Measurements from ENCODE around the gene INPP4B. TPM values are rescaled to one million over a fixed set of nuclear protein-coding genes. Genes with fewer than 3 reads are reported as not detected.

Gene INPP4B
- total and polyA plus RNA-seq, 2 of the 4 experiments (the other 2 are of a cell fraction): 1.8 to 14.0 TPM

GRCh38 chr4:142380052-142380602 lies 466.0 kb downstream of the INPP4B start:
- Histone ChIP-seq H3K27me3 (ENCODE audit: control insufficient read depth, insufficient read depth, low read length) (no peaks in the 10 kb centered on the region), H3K56ac (ENCODE audit: extremely low read depth, insufficient read depth, low read length) (peak overlapping the region; percentile 65), H2AK5ac (ENCODE audit: low read depth, low read length) (peak overlapping the region; percentile 99), H2BK5ac (ENCODE audit: low read depth, low read length, poor library complexity, severe bottlenecking) (peak overlapping the region; percentile 89), H3K27ac (ENCODE audit: insufficient read depth, low read length) (peak overlapping the region; percentile 98), H3K4me2 (ENCODE audit: low read depth, low read length) (no peak overlapping the region; the same call in 1 of the 2 replicates), H3K36me3 (ENCODE audit: control insufficient read depth, insufficient read depth, low read length) (0 out of 2 replicates have a peak, but pooled peaks cover 2% of the 10 kb centered on the region), H2BK120ac (ENCODE audit: low read depth, low read length) (peak overlapping the region; percentile 99), H3K79me1 (ENCODE audit: low read depth in 1 of 2, low read length in 2 of 2) (peaks cover 0 to 8% of the 10 kb centered on the region in 2 experiments; a peak in 2 of 4 replicates), H3K4ac (ENCODE audit: low read depth, low read length) (peak overlapping the region; percentile 99), H4K20me1 (ENCODE audit: insufficient read depth, low read length) (no peaks in the 10 kb centered on the region), H2BK15ac (ENCODE audit: low read depth, low read length) (peak overlapping the region; percentile 69; the same call in 2 of the 3 replicates), H4K5ac (ENCODE audit: low read depth, low read length) (peak overlapping the region; percentile 96), H4K8ac (ENCODE audit: low read depth in 2 of 2, low read length in 2 of 2) (peak overlapping the region; percentile 55 to 96), H4K91ac (ENCODE audit: insufficient read depth, low read depth, low read length) (peak overlapping the region; percentile 96), H2AK9ac (replicated peaks; ENCODE audit: low read depth, low read length, poor library complexity) (peak overlapping the region; percentile 30), H3K4me1 (ENCODE audit: control insufficient read depth, insufficient read depth, low read length) (peaks cover 9% of the 10 kb centered on the region), H3K9me1 (ENCODE audit: insufficient read depth, low read length) (peaks cover 5% of the 10 kb centered on the region), H3K9me3 (ENCODE audit: control insufficient read depth, insufficient read depth, low read length) (no peaks in the 10 kb centered on the region), H3K9ac (ENCODE audit: low read depth, low read length) (peak overlapping the region; percentile 76; the same call in 1 of the 2 replicates), H2BK20ac (ENCODE audit: low read depth, low read length) (peak overlapping the region; percentile 97), H3K14ac (replicated peaks; ENCODE audit: low read depth, low read length) (peak overlapping the region; percentile 91), H2AFZ (replicated peaks; ENCODE audit: low read length, poor library complexity) (peak overlapping the region; percentile 74), H3K23ac (ENCODE audit: low read depth, low read length) (peak overlapping the region; percentile 96), H3K18ac (ENCODE audit: low read depth, low read length) (peak overlapping the region; percentile 96), H3K4me3 (ENCODE audit: insufficient read depth, low read depth, low read length) (no peak overlapping the region)
- no TSS peak for BruUV-seq (replicated peaks)
- TF ChIP-seq MAZ (IDR thresholded peaks at IDR 0.05; ENCODE audit: borderline replicate concordance, low read depth, low read length) (no peak), USF2 (IDR thresholded peaks at IDR 0.05; ENCODE audit: low read depth, low read length) (no peak), SMC3 (IDR thresholded peaks at IDR 0.05; ENCODE audit: low read depth, low read length) (no peak), POLR2A (IDR thresholded peaks at IDR 0.05; ENCODE audit: low read depth, low read length) (no peak), CHD1 (IDR thresholded peaks at IDR 0.05; ENCODE audit: low read depth, low read length) (no peak), CTCF (conservative IDR thresholded peaks at IDR 0.05; ENCODE audit: low read depth, low read length) (no peak), NFE2L2 (IDR thresholded peaks at IDR 0.05; ENCODE audit: low read depth, low read length) (no peak), MXI1 (IDR thresholded peaks at IDR 0.05; ENCODE audit: borderline replicate concordance, low read depth, low read length) (no peak), BHLHE40 (IDR thresholded peaks at IDR 0.05; ENCODE audit: low read depth, low read length) (no peak), MAFK (IDR thresholded peaks at IDR 0.05; ENCODE audit: low read depth, low read length) (no peak), RAD21 (IDR thresholded peaks at IDR 0.05; ENCODE audit: low read length) (no peak), RCOR1 (IDR thresholded peaks at IDR 0.05; ENCODE audit: insufficient replicate concordance, low read length) (no peak), CEBPB (IDR thresholded peaks at IDR 0.05; ENCODE audit: low read depth, low read length) (no peak), ELK1 (IDR thresholded peaks at IDR 0.05; ENCODE audit: borderline replicate concordance, low read depth, low read length) (no peak), FOS (IDR thresholded peaks at IDR 0.05; ENCODE audit: low read depth, low read length) (no peak), RFX5 (IDR thresholded peaks at IDR 0.05; ENCODE audit: low read depth, low read length) (no peak)
- POLR2A ChIA-PET (ENCODE audit: unreplicated experiment): no interaction called here
- CTCF ChIA-PET: interaction anchor here (1.2 kb wide), 1 partner anchor 27 kb away, joined by 3 read pairs; no protein-coding TSS in a partner anchor
- DNase-seq (no peak), ATAC-seq (ENCODE audit: low read depth) (peak; percentile 8; the same call in 1 of the 2 replicates)
- dilution Hi-C loops (cut with HindIII; ENCODE audit: low sequenced_read_pairs, unreplicated experiment) (no loop called here), intact Hi-C loops (cut with micrococcal nuclease) (no loop called here), in situ Hi-C loops (cut with MboI; ENCODE audit: low sequenced_read_pairs) (no loop called here)
- WGBS, 2 experiments (ENCODE audit: extremely low coverage in 2 of 2, insufficient read length in 1 of 2): 68% methylated on average over 3 of the region's 5 CpGs; no CpG with 5 or more reads in 1 of the 2 experiments
